OCI-LY7 (cell line): ENCODE results near the gene LRGUK.

Experiments used
- CTCF ChIP-seq: fragments of 200-600 bp; sonication (generic); conservative IDR thresholded peaks from 2 replicates; pipeline ENCODE4 v1.5.1; 2014; ENCODE audit warnings: mild to moderate bottlenecking, antibody characterized with exemption, low read length, moderate library complexity, mixed read lengths
- EZH2phosphoT487 ChIP-seq: fragments of 200-600 bp; sonication (generic); IDR thresholded peaks from 2 replicates; pipeline ENCODE4 v1.6.1; 2018; ENCODE audit warnings: low read depth, borderline replicate concordance, mild to moderate bottlenecking, mixed run types, antibody characterized with exemption, low read length, moderate library complexity, mixed read lengths

- TF ChIP-seq CTCF (no peak), EZH2phosphoT487 (no peak)
Measured at GRCh38 chr7:134187893-134188292, 60.8 kb downstream of the LRGUK start.
